IMR-90 (cell line): ENCODE data around the gene E4F1. TPM values are rescaled to one million over a fixed set of nuclear protein-coding genes. Genes with fewer than 3 reads are reported as not detected.
A peak's percentile ranks its signal among the peaks of the same experiment; 100 is the strongest.

Source experiments
- ATAC-seq: fragments of 200-7000 bp; cut with Tn5 transposase; 2 replicates; pipeline ENCODE4 v1.9.1; 2020; ENCODE audit warnings: low read depth, mild to moderate bottlenecking, moderate library complexity
- BruUV-seq: library from RNA; stranded (reverse); fragments of 400-500 nt; replicated peaks from 2 replicates; lab custom pipeline; 2021; lab: Mats Ljungman, UMichigan
- CTCF ChIA-PET: fragments of 300-600 bp; formaldehyde crosslinking; extraction: SDS; loops from one replicate; lab custom pipeline; 2021; ENCODE audit warnings: antibody characterized with exemption; lab: Yijun Ruan, JAX
- POLR2A ChIA-PET: fragments of 300-600 bp; sonication (Branson Sonifier 250); formaldehyde crosslinking; loops from one replicate; lab custom pipeline; 2022; ENCODE audit warnings: antibody characterized with exemption; ENCODE audit not compliant: unreplicated experiment; lab: Charles Lee
- DNase-seq: peaks from one replicate; pipeline ENCODE4 v3.0.0; 2013
- H2AFZ ChIP-seq: replicated peaks from 2 replicates; pipeline ENCODE3; 2013; ENCODE audit warnings: low read length, mild to moderate bottlenecking; ENCODE audit not compliant: poor library complexity
- H2AK5ac ChIP-seq: 2 replicates; pipeline ENCODE4 v1.6.1; 2013; ENCODE audit warnings: low read depth, low read length, inconsistent platforms
- H2AK9ac ChIP-seq: replicated peaks from 2 replicates; pipeline ENCODE3; 2013; ENCODE audit warnings: mild to moderate bottlenecking, low read depth, low read length, moderate library complexity; ENCODE audit not compliant: poor library complexity
- H2BK120ac ChIP-seq: 2 replicates; pipeline ENCODE4 v1.6.1; 2013; ENCODE audit warnings: low read depth, low read length, inconsistent platforms
- H2BK15ac ChIP-seq: 3 replicates; pipeline ENCODE4 v1.6.1; 2013; ENCODE audit warnings: low read depth, low read length, inconsistent platforms
- H2BK20ac ChIP-seq: 2 replicates; pipeline ENCODE4 v1.6.1; 2013; ENCODE audit warnings: low read depth, mild to moderate bottlenecking, inconsistent platforms, low read length, moderate library complexity
- H2BK5ac ChIP-seq: 2 replicates; pipeline ENCODE4 v1.6.1; 2013; ENCODE audit warnings: mild to moderate bottlenecking, low read depth, low read length, inconsistent platforms; ENCODE audit not compliant: poor library complexity, severe bottlenecking
- H3K14ac ChIP-seq: replicated peaks from 2 replicates; pipeline ENCODE4 v1.6.1; 2013; ENCODE audit warnings: low read depth, low read length, inconsistent platforms
- H3K18ac ChIP-seq: 2 replicates; pipeline ENCODE4 v1.6.1; 2013; ENCODE audit warnings: low read depth, low read length, control low read depth
- H3K23ac ChIP-seq: 2 replicates; pipeline ENCODE4 v1.6.1; 2013; ENCODE audit warnings: low read depth, low read length, inconsistent platforms
- H3K27ac ChIP-seq: 2 replicates; pipeline ENCODE4 v1.5.1; 2013; ENCODE audit warnings: mild to moderate bottlenecking, control low read depth, low read length; ENCODE audit not compliant: insufficient read depth
- H3K27me3 ChIP-seq: 2 replicates; pipeline ENCODE4 v1.6.1; 2013; ENCODE audit warnings: low read length; ENCODE audit not compliant: control insufficient read depth, insufficient read depth
- H3K36me3 ChIP-seq: 2 replicates; pipeline ENCODE4 v1.6.1; 2013; ENCODE audit warnings: low read length, mixed read lengths; ENCODE audit not compliant: control insufficient read depth, insufficient read depth
- H3K4ac ChIP-seq: 2 replicates; pipeline ENCODE4 v1.6.1; 2013; ENCODE audit warnings: low read depth, low read length, inconsistent platforms
- H3K4me1 ChIP-seq: 2 replicates; pipeline ENCODE4 v1.6.1; 2013; ENCODE audit warnings: low read length, mixed read lengths; ENCODE audit not compliant: control insufficient read depth, insufficient read depth
- H3K4me2 ChIP-seq: 2 replicates; pipeline ENCODE4 v1.6.1; 2013; ENCODE audit warnings: low read depth, mild to moderate bottlenecking, control low read depth, low read length, moderate library complexity
- H3K4me3 ChIP-seq: 2 replicates; pipeline ENCODE4 v1.5.1; 2013; ENCODE audit warnings: low read depth, mild to moderate bottlenecking, control low read depth, low read length, moderate library complexity; ENCODE audit not compliant: insufficient read depth
- H3K56ac ChIP-seq: 2 replicates; pipeline ENCODE4 v1.6.1; 2013; ENCODE audit warnings: low read length, inconsistent platforms; ENCODE audit not compliant: insufficient read depth; ENCODE audit errors: extremely low read depth
- H3K79me1 ChIP-seq, 2 experiments: 2 replicates each; pipeline ENCODE4 v1.6.1; 2013; ENCODE audit warnings: low read length in 2 of 2, inconsistent platforms in 1 of 2, low read depth in 1 of 2
- H3K9ac ChIP-seq: 2 replicates; pipeline ENCODE4 v1.6.1; 2013; ENCODE audit warnings: low read depth, low read length, control low read depth
- H3K9me1 ChIP-seq: 2 replicates; pipeline ENCODE4 v1.6.1; 2013; ENCODE audit warnings: low read length, inconsistent platforms; ENCODE audit not compliant: insufficient read depth
- H3K9me3 ChIP-seq: 2 replicates; pipeline ENCODE4 v1.6.1; 2013; ENCODE audit warnings: low read length; ENCODE audit not compliant: control insufficient read depth, insufficient read depth
- H4K20me1 ChIP-seq: 2 replicates; pipeline ENCODE4 v1.6.1; 2013; ENCODE audit warnings: low read length, inconsistent platforms; ENCODE audit not compliant: insufficient read depth
- H4K5ac ChIP-seq: 2 replicates; pipeline ENCODE4 v1.6.1; 2013; ENCODE audit warnings: mild to moderate bottlenecking, low read depth, low read length, control low read depth
- H4K8ac ChIP-seq, 2 experiments: 2 replicates each; pipeline ENCODE4 v1.6.1; 2013; ENCODE audit warnings: low read depth in 2 of 2, low read length in 2 of 2, control low read depth in 1 of 2, inconsistent platforms in 1 of 2
- H4K91ac ChIP-seq: 2 replicates; pipeline ENCODE4 v1.6.1; 2013; ENCODE audit warnings: low read depth, low read length, inconsistent platforms; ENCODE audit not compliant: insufficient read depth
- BHLHE40 ChIP-seq: fragments of 150-350 bp; IDR thresholded peaks from 2 replicates; pipeline ENCODE4 v1.6.1; 2016; ENCODE audit warnings: mild to moderate bottlenecking, low read depth, low read length
- CEBPB ChIP-seq: IDR thresholded peaks from 2 replicates; pipeline ENCODE4 v1.6.1; 2012; ENCODE audit warnings: low read depth, low read length, improper control_type of control experiment
- MAZ ChIP-seq: IDR thresholded peaks from 2 replicates; pipeline ENCODE4 v1.6.1; 2012; ENCODE audit warnings: low read depth, mild to moderate bottlenecking, low read length, improper control_type of control experiment, moderate library complexity, borderline replicate concordance
- RFX5 ChIP-seq: IDR thresholded peaks from 2 replicates; pipeline ENCODE4 v1.8.0; 2012; ENCODE audit warnings: low read depth, mild to moderate bottlenecking, low read length, moderate library complexity
- WGBS, 2 experiments: methylation state at CpG; one replicate each; pipeline versions ENCODE4 v1.1.5 to v1.1.7; 2013; ENCODE audit warnings: missing lambda C conversion rate in 2 of 2; ENCODE audit not compliant: insufficient read length in 1 of 2; ENCODE audit errors: extremely low coverage in 2 of 2; 5-methylcytosine and 5-hydroxymethylcytosine counted together
- dilution Hi-C: fragments of 300-500 bp; cut with HindIII; formaldehyde crosslinking; loops from one replicate; pipeline ENCODE4 v1.14.3; 2018; ENCODE audit warnings: low sequenced_read_pairs; ENCODE audit not compliant: unreplicated experiment
- in situ Hi-C: fragments of 300-500 bp; cut with MboI; formaldehyde crosslinking; loops from 3 replicates; pipeline ENCODE4 v1.14.3; 2019; ENCODE audit warnings: low sequenced_read_pairs, inconsistent platforms, mixed read lengths
- intact Hi-C: fragments of 100-400 bp; cut with micrococcal nuclease; formaldehyde crosslinking; loops from 2 replicates; pipeline ENCODE4 v1.10.0; 2022
- polyA plus RNA-seq, 3 experiments: library from polyadenylated mRNA; depleted of rRNA; stranded (reverse); fragments of >200 nt; gene quantifications; 2 replicates each; pipeline ENCODE4 v1.2.3, GENCODE V29; 2012; ENCODE audit warnings: low replicate concordance in 1 of 3
- total RNA-seq: library from RNA; depleted of rRNA; stranded (reverse); fragments of >200 nt; gene quantifications from 2 replicates; pipeline ENCODE4 v1.2.3, GENCODE V29; 2012

E4F1 gene
- total and polyA plus RNA-seq, 2 of the 4 experiments (the other 2 are of a cell fraction): 13.1 to 33.0 TPM

- H2BK5ac ChIP-seq: no peak overlapping the region
- no peak overlapping the region for H4K8ac ChIP-seq
- H3K4me1 ChIP-seq: no peaks in the 10 kb centered on the region
- H3K27ac ChIP-seq: no peak overlapping the region
- no peak overlapping the region for H2AK5ac ChIP-seq
- 100% methylated on average over 4 of the region's 11 CpGs; no CpG with 5 or more reads in 1 of the 2 experiments for WGBS, 2 experiments
- no peak overlapping the region for H2BK120ac ChIP-seq
- H3K4me3 ChIP-seq: no peak overlapping the region
- no peak overlapping the region for H4K91ac ChIP-seq
- H2BK20ac ChIP-seq: no peak overlapping the region
- no peak overlapping the region for H3K23ac ChIP-seq
- TF ChIP-seq MAZ (no peak), CEBPB (no peak), BHLHE40 (no peak), RFX5 (no peak)
- ATAC-seq: no peak
- intact Hi-C loops (no loop called here), in situ Hi-C loops (no loop called here), dilution Hi-C loops (no loop called here)
- no peak overlapping the region for H3K18ac ChIP-seq
- DNase-seq: no peak
- H3K9me3 ChIP-seq: no peaks in the 10 kb centered on the region
- peak overlapping the region; percentile 42 for H2AK9ac ChIP-seq
- H3K56ac ChIP-seq: no peak overlapping the region
- peaks cover 14 to 30% of the 10 kb centered on the region in 2 experiments for H3K79me1 ChIP-seq
- H2AFZ ChIP-seq: no peak overlapping the region
- no peak overlapping the region for H2BK15ac ChIP-seq
- POLR2A ChIA-PET: no interaction called here
- no TSS peak for BruUV-seq
- CTCF ChIA-PET: interaction anchor here (0.5 kb wide), 1 partner anchor 406 kb away, joined by 7 read pairs; no protein-coding TSS in a partner anchor
- no peaks in the 10 kb centered on the region; the same call in none of the 2 replicates for H4K20me1 ChIP-seq
- H3K9ac ChIP-seq: no peak overlapping the region
- no peak overlapping the region for H3K4ac ChIP-seq
- H3K9me1 ChIP-seq: 0 out of 2 replicates have a peak, but pooled peaks cover 2% of the 10 kb centered on the region
- no peak overlapping the region for H3K14ac ChIP-seq
- peaks cover 51% of the 10 kb centered on the region for H3K36me3 ChIP-seq
- H3K4me2 ChIP-seq: no peak overlapping the region
- no peak overlapping the region for H4K5ac ChIP-seq
- no peaks in the 10 kb centered on the region for H3K27me3 ChIP-seq
Measured at GRCh38 chr16:2243781-2244180, 20.4 kb downstream of the E4F1 start.
